ENCODE results near the gene STARD3NL. TPM values are rescaled to one million over a fixed set of nuclear protein-coding genes. Genes with fewer than 3 reads are reported as not detected.

STARD3NL gene
- total and polyA plus RNA-seq, 7 donors = 11.1 to 28.5 (median 15.6) TPM

- peak overlapping the region; percentile 89 for H3K27ac ChIP-seq
- H3K4me3 ChIP-seq = peak overlapping the region; percentile 90
- no peaks in the 10 kb centered on the region for H3K9me3 ChIP-seq
- TF ChIP-seq, protein P1, sequence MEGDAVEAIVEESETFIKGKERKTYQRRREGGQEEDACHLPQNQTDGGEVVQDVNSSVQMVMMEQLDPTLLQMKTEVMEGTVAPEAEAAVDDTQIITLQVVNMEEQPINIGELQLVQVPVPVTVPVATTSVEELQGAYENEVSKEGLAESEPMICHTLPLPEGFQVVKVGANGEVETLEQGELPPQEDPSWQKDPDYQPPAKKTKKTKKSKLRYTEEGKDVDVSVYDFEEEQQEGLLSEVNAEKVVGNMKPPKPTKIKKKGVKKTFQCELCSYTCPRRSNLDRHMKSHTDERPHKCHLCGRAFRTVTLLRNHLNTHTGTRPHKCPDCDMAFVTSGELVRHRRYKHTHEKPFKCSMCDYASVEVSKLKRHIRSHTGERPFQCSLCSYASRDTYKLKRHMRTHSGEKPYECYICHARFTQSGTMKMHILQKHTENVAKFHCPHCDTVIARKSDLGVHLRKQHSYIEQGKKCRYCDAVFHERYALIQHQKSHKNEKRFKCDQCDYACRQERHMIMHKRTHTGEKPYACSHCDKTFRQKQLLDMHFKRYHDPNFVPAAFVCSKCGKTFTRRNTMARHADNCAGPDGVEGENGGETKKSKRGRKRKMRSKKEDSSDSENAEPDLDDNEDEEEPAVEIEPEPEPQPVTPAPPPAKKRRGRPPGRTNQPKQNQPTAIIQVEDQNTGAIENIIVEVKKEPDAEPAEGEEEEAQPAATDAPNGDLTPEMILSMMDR (IDR thresholded peaks at IDR 0.05) = no peak
- DNase-seq = no peak
- H3K4me1 ChIP-seq = peaks cover 31% of the 10 kb centered on the region
- intact Hi-C loops (cut with DNase I) = loop anchor here (5.0 kb wide), 2 partner anchors 33 to 262 kb away; partner anchors contain the start of gene SFRP4 (in 2 of the 2)
- peak; percentile 28 to 58 (median 44) for ATAC-seq
- 9 to 11% (median 9%) methylated on average over 15 of the region's 15 CpGs for WGBS, 3 donors
- H3K36me3 ChIP-seq (ENCODE audit: insufficient read depth in 1 of 2, low read depth in 1 of 2) = no peaks in the 10 kb centered on the region
- H3K27me3 ChIP-seq (ENCODE audit: insufficient read depth in 3 of 3, low read length in 2 of 3) = no peaks in the 10 kb centered on the region
These were observed 775 bp downstream of the STARD3NL start for GRCh38 chr7:38178695-38179344.

GRCh38 chr7:38179776-38180226 lies 1.8 kb downstream of the STARD3NL start:
- TF ChIP-seq, protein P1 (IDR thresholded peaks at IDR 0.05) = no peak
- WGBS, 3 donors = 5 to 25% (median 7%) methylated on average over 2 of the region's 2 CpGs
- Histone ChIP-seq H3K36me3 (ENCODE audit: insufficient read depth in 1 of 2, low read depth in 1 of 2) (no peaks in the 10 kb centered on the region), H3K9me3 (no peaks in the 10 kb centered on the region), H3K4me1 (peaks cover 31% of the 10 kb centered on the region), H3K27ac (peak overlapping the region; percentile 89), H3K27me3 (ENCODE audit: insufficient read depth in 3 of 3, low read length in 2 of 3) (no peaks in the 10 kb centered on the region), H3K4me3 (peak overlapping the region; percentile 90)
- no peak for DNase-seq
- intact Hi-C loops (cut with DNase I) = loop anchor here (5.0 kb wide), 2 partner anchors 32 to 262 kb away; partner anchors contain the start of gene SFRP4 (in 2 of the 2)
- no peak for ATAC-seq

GRCh38 chr7:38181111-38181510 lies 3.1 kb downstream of the STARD3NL start:
- Histone ChIP-seq H3K36me3 (ENCODE audit: insufficient read depth in 1 of 2, low read depth in 1 of 2) (no peaks in the 10 kb centered on the region), H3K4me3 (no peak overlapping the region), H3K27ac (no peak overlapping the region), H3K27me3 (ENCODE audit: insufficient read depth in 3 of 3, low read length in 2 of 3) (no peaks in the 10 kb centered on the region), H3K9me3 (no peaks in the 10 kb centered on the region), H3K4me1 (peaks cover 45% of the 10 kb centered on the region)
- DNase-seq (no peak), ATAC-seq (no peak)
- WGBS, 3 donors = 79 to 91% (median 80%) methylated on average over 1 of the region's 1 CpG
- TF ChIP-seq, protein P1 (IDR thresholded peaks at IDR 0.05) = no peak
- intact Hi-C loops (cut with DNase I) = no loop called here

DNA sequence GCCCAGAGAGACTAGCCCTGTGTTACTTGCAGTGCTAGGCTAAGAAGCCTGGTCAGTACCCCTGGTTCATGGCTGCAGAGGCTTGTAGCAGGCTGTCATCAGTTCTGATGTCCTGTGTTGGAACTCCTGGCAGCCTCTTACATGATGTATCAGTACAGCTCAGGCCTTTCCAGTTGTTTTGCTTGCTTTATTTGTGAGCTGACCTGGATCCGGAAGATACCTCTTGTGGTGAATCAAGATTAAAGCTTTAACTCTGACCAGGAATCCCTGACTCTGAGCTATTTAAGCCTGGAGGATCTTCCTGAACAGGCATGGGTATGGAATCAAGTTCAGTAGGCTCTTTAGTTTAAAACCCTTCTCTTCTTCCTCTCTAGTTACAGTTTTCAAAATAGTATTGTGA lies 4.4 kb downstream of the STARD3NL start:
- H3K4me1 ChIP-seq = peaks cover 54% of the 10 kb centered on the region

More for the DNA sequence above, 4.4 kb downstream of the STARD3NL start:
- H3K27ac ChIP-seq = no peak overlapping the region
- H3K4me3 ChIP-seq = no peak overlapping the region
- intact Hi-C loops (cut with DNase I) = no loop called here
- TF ChIP-seq, protein P1 (IDR thresholded peaks at IDR 0.05) = no peak
- no peaks in the 10 kb centered on the region for H3K27me3 ChIP-seq (ENCODE audit: insufficient read depth in 3 of 3, low read length in 2 of 3)
- H3K36me3 ChIP-seq (ENCODE audit: insufficient read depth in 1 of 2, low read depth in 1 of 2) = no peaks in the 10 kb centered on the region
- no peak for DNase-seq
- no peak for ATAC-seq
- 51 to 79% (median 59%) methylated on average over 1 of the region's 1 CpG for WGBS, 3 donors
- no peaks in the 10 kb centered on the region for H3K9me3 ChIP-seq
